HG02970 (cell line): Measurements from ENCODE around the gene MEIS1.

ENCODE experiments used
- ATAC-seq: cut with Tn5 transposase; IDR thresholded peaks from one replicate; pipeline ENCODE4 v1.9.1; 2021; ENCODE audit warnings: mild to moderate bottlenecking, moderate library complexity, moderate number of reproducible peaks; ENCODE audit not compliant: unreplicated experiment, low FRiP score

The MEIS1 gene

DNA sequence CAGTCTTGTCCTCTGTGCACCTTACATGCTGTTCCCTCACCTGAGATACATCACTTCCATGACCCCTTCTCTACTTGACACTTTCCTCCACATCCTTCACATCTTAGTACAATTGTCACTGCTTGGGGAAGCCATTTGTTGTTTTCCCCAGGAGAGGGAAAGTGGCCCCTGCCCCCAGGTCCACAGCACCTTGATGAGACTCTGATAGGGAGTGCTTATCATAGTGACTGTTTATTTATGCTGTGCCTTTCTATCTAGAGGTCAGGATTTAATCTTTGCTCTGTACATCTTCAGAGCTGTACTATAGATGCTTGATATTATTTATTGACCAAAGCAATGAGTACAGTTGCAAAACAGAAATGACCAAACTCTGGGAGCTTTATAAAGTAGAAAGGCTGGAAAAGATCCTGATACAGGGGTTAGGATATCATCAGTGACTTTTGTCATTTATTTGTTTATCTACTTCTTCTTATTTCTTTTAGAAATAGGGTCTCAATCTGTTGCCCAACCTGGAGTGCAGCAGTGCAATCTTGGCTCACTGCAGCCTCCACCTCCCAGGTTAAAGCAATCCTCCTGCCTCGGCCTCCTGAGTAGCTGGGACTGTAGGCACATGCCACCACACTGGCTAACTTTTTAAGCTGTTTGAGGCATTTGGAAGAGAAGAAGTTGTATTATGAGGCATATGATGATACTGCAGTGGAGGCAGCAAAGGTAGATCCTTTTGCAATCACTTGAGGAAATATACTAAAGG lies 94.2 kb downstream of the MEIS1 start:
- no peak for ATAC-seq

DNA sequence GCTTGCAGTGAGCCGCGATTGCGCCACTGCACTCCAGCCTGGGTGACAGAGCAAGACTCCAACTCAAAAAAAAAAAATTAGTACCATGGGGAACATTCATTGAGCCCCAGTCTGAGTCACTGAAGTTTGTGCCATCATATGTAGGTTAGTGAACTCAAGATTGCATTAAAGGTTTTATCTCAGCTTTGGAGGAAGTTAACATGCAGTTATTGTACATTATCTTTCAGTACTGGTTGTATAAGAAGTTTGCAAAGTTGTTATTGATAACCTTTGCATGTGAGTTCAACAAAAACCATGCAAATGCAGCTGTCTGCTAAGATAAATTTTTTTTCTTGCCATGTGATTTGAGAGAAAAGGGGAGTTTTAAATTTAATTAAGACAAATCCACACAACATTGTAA lies 95.7 kb downstream of the MEIS1 start:
- no peak for ATAC-seq

DNA sequence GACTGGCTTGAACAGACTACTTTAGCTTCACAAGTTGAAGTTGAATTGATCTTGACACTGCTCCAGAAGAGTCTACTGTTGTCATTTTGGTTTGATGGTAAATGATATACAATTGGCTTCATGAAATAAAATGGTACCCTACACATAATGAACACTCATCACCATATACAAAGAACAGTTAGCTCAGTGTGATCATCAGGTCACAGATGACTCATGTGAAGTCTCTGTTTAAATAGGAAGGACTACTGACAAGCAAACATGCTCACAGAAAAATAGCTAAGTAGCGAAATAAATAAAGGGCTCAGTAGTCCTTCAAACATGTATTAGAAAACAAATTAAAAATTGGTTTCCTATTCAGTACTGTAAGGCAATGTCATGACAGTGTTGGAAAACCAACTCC lies 96.2 kb downstream of the MEIS1 start:
- no peak for ATAC-seq

- no peak for ATAC-seq
Observed at GRCh38 chr2:66531567-66531966, 96.6 kb downstream of the MEIS1 start.

GRCh38 chr2:66532972-66533868 lies 98.3 kb downstream of the MEIS1 start:
- no peak for ATAC-seq

- no peak for ATAC-seq
Observed at GRCh38 chr2:66534461-66534860, 99.5 kb downstream of the MEIS1 start.

DNA sequence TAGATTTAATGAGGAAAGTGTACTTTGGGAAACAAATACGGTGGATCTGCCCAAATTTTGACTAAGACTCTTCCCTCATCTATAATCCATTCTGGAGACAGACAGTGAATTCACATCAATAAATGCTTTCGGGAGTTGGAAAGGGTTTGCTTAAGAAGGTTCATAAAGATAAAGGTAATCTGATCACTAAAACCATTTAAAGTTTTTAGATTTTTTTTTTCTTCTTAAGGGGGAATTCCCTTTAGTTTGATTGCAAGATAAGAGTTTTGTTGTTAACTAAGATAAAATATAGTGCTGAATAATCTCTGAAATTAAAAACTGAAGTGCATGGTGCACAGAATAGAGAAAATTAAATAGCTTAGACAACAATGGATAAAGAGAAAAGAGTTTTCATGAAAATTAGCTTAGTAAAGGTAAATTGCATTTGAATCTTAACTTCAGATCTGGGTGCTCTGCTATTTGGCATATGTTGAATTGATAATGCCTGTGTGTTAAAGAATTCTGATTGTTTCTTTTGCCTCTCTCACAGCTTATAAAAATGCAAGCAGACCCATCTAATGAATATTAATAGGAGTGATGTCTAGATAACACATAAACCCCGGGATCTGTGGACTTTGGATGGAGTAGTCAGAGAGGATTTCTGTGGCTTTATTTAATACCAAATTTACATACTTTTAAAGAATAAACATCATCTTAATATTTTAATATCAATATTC lies 100.8 kb downstream of the MEIS1 start:
- no peak for ATAC-seq

GRCh38 chr2:66536290-66536673 lies 101.4 kb downstream of the MEIS1 start:
- no peak for ATAC-seq

GRCh38 chr2:66536997-66537396 lies 102.1 kb downstream of the MEIS1 start:
- ATAC-seq = no peak

GRCh38 chr2:66538291-66538690 lies 103.4 kb downstream of the MEIS1 start:
- no peak for ATAC-seq

- ATAC-seq = no peak
Observed at GRCh38 chr2:66539452-66539851, 104.5 kb downstream of the MEIS1 start.

- no peak for ATAC-seq
Observed at GRCh38 chr2:66541646-66542045, 106.7 kb downstream of the MEIS1 start.

DNA sequence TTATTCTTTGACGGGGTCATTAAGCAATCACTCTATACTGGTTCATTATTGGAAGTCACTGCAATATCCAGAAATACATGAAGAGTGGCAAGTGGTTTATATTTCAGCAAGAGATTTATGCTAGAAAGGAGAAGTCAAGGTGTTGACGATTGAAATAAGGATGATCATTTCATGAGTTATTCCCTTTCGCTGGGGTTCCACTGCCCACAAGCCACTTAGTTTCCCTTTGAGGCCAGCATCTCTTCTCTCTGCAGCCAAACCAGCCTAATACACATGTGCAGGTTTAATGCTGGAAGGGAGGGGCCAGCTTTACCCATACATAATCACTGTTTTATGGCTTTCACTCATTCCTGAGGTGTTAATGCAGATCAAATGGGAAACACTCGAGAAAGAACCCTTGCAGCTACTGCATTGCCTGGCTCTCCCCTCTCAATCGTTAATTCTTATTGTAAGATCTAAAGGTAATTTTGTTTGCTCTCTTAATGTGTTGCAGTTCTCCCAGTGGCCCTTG lies 108.4 kb downstream of the MEIS1 start:
- ATAC-seq = no peak

DNA sequence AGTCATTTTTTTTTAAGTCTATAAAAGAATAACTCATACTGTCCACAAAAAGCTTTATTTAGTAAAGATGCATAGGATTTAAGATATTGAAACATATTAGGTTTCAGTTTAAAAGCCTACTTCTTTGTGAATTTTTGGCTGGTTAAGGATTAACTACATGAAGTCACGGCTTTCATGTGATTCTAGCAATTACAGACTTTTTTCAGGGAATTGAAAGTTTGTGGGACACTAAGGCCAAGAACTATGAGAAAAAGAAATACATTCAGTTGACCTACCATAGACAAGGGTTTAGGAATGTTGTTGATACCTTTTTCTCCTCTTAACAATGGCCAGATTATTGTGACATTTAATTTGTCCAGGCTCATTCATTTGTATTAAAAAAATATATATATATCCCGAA lies 109.3 kb downstream of the MEIS1 start:
- ATAC-seq = no peak

- no peak for ATAC-seq
Observed at GRCh38 chr2:66545258-66545657, 110.3 kb downstream of the MEIS1 start.

GRCh38 chr2:66547118-66547517 lies 112.2 kb downstream of the MEIS1 start:
- ATAC-seq = no peak

DNA sequence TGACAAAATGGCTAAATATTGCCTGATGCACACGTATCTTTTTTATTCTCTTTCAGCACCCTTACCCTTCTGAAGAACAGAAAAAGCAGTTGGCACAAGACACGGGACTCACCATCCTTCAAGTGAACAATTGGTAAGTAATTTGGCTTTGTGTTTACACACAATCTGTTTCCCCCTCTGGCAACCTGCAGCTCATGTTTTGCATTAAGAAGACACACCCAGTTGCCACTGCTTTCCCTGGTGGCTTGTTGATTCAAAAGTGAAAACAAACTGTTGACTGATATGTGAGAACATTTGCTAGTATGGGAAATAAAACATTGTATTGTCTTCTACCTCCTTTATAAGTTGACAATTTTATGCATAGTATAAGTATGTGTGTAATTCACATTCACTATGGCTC lies 113.0 kb downstream of the MEIS1 start:
- ATAC-seq = no peak

- ATAC-seq = no peak
Observed at GRCh38 chr2:66548422-66548821, 113.5 kb downstream of the MEIS1 start.

GRCh38 chr2:66550826-66551225 lies 115.9 kb downstream of the MEIS1 start:
- no peak for ATAC-seq

GRCh38 chr2:66553370-66553769 lies 118.4 kb downstream of the MEIS1 start:
- no peak for ATAC-seq

GRCh38 chr2:66555091-66555490 lies 120.2 kb downstream of the MEIS1 start:
- ATAC-seq = no peak
